Gastroesophageal sphincter (tissue), 3 donors: ENCODE results near the gene PEAK1.

Experiments used
- POLR2AphosphoS5 ChIP-seq: sonication (generic); formaldehyde crosslinking; IDR thresholded peaks from one replicate; pipeline ENCODE4 v1.6.1; 2017; ENCODE audit warnings: antibody characterized with exemption
- TF ChIP-seq, protein P1 (sequence below), 4 experiments: fragments of 200-600 bp in 2 of 4; fragments of 450-650 bp in 2 of 4; sonication (generic) in 1 of 4; IDR thresholded peaks; one replicate each; pipeline ENCODE4 v1.5.1; 2017 to 2019; ENCODE audit warnings: antibody characterized with exemption in 4 of 4, mild to moderate bottlenecking in 2 of 4, moderate library complexity in 2 of 4

DNA sequence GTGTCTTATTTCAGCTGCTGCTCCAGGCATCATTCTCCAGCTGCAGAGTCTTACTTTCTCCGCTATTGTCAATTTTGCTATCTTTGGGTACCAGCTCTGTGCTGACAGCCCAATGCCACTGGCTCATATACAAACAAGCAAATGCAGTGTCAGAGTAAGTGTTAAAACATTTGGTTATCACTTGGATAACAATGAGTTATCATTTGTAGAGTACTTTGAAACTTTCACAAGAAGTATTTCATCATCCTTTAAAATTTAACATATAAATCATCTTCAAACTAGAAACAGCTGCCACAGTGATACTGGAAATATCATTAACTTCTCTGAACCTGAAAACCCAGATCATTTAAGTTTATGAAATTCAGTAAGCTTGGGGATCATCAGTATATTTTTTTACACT is 362.8 kb downstream of the PEAK1 start:
- TF ChIP-seq, protein P1, sequence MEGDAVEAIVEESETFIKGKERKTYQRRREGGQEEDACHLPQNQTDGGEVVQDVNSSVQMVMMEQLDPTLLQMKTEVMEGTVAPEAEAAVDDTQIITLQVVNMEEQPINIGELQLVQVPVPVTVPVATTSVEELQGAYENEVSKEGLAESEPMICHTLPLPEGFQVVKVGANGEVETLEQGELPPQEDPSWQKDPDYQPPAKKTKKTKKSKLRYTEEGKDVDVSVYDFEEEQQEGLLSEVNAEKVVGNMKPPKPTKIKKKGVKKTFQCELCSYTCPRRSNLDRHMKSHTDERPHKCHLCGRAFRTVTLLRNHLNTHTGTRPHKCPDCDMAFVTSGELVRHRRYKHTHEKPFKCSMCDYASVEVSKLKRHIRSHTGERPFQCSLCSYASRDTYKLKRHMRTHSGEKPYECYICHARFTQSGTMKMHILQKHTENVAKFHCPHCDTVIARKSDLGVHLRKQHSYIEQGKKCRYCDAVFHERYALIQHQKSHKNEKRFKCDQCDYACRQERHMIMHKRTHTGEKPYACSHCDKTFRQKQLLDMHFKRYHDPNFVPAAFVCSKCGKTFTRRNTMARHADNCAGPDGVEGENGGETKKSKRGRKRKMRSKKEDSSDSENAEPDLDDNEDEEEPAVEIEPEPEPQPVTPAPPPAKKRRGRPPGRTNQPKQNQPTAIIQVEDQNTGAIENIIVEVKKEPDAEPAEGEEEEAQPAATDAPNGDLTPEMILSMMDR (IDR thresholded peaks at IDR 0.05): no peak
- TF ChIP-seq POLR2AphosphoS5: no peak
